A549 (cell line): ENCODE measurements around the gene PRKX.

Experiments
- BHLHE40 ChIP-seq: IDR thresholded peaks from 2 replicates; pipeline ENCODE4 v1.6.1; 2012; ENCODE audit warnings: low read depth, low read length, inconsistent platforms
- TP53 ChIP-seq: fragments of 250-450 bp; sonication (Bioruptor Pico); IDR thresholded peaks from 2 replicates; pipeline ENCODE4 v1.5.0; 2021; ENCODE audit warnings: mild to moderate bottlenecking, moderate library complexity

GRCh38 chrX:3621414-3621813 lies 92.0 kb downstream of the PRKX start:
- TF ChIP-seq BHLHE40 (no peak), TP53 (no peak)
